GM12878 (cell line): ENCODE results near the gene GPR141. TPM values are rescaled to one million over a fixed set of nuclear protein-coding genes. Genes with fewer than 3 reads are reported as not detected.

ENCODE experiments used
- ATAC-seq: fragments of 200-7000 bp; cut with Tn5 transposase; 3 replicates; pipeline ENCODE4 v1.9.1; 2020; ENCODE audit warnings: mild to moderate bottlenecking, moderate library complexity
- BruUV-seq: library from RNA; stranded (reverse); fragments of 400-500 nt; replicated peaks from 2 replicates; lab custom pipeline; 2021; lab: Mats Ljungman, UMichigan
- CTCF ChIA-PET: fragments of 300-600 bp; sonication (Branson Sonifier 250); formaldehyde crosslinking; extraction: SDS; loops from one replicate; lab custom pipeline; 2021; ENCODE audit warnings: inconsistent platforms; lab: Yijun Ruan, JAX
- POLR2A ChIA-PET: fragments of 350-600 bp; formaldehyde crosslinking; extraction: SDS; loops from one replicate; lab custom pipeline; 2021; ENCODE audit warnings: inconsistent platforms; lab: Charles Lee
- RAD21 ChIA-PET: fragments of 300-600 bp; sonication (Branson Sonifier 250); formaldehyde crosslinking; loops from one replicate; lab custom pipeline; 2023; ENCODE audit warnings: antibody characterized with exemption; ENCODE audit not compliant: unreplicated experiment; lab: Charles Lee
- SMC1A ChIA-PET: fragments of 300-600 bp; sonication (Branson Sonifier 250); formaldehyde crosslinking; loops from one replicate; lab custom pipeline; 2023; ENCODE audit not compliant: unreplicated experiment, uncharacterized antibody; lab: Charles Lee
- DNase-seq: peaks from one replicate; pipeline ENCODE4 v3.0.0-alpha.2; 2011; ENCODE audit warnings: low read depth, low spot score
- FAIRE-seq: peaks from 3 replicates; lab custom pipeline; 2011; peaks lifted over from hg19 to GRCh38; lab: Jason Lieb, UNC
- H2AFZ ChIP-seq: 2 replicates; pipeline ENCODE4 v1.6.0; 2011; ENCODE audit warnings: low read depth, low read length, control low read depth; ENCODE audit not compliant: control insufficient read depth
- H3K27ac ChIP-seq: 2 replicates; pipeline ENCODE4 v1.5.1; 2011; ENCODE audit warnings: control low read depth; ENCODE audit not compliant: control insufficient read depth, insufficient read depth
- H3K27me3 ChIP-seq, 2 experiments: replicated peaks in 1 of 2; 2 replicates each; pipeline versions ENCODE4 v1.6.0 to v1.6.1; 2011; ENCODE audit warnings: low read length in 1 of 2; ENCODE audit not compliant: control insufficient read depth in 2 of 2, insufficient read depth in 2 of 2
- H3K36me3 ChIP-seq, 2 experiments: 2 replicates each; pipeline ENCODE4 v1.5.1; 2011; ENCODE audit warnings: low read length in 1 of 2; ENCODE audit not compliant: control insufficient read depth in 2 of 2, insufficient read depth in 2 of 2
- H3K4me1 ChIP-seq: 2 replicates; pipeline ENCODE4 v1.6.1; 2011; ENCODE audit warnings: mild to moderate bottlenecking, low read length, moderate library complexity, mixed read lengths; ENCODE audit not compliant: control insufficient read depth, insufficient read depth
- H3K4me2 ChIP-seq: 2 replicates; pipeline ENCODE4 v1.6.0; 2011; ENCODE audit warnings: control low read depth; ENCODE audit not compliant: control insufficient read depth, insufficient read depth
- H3K4me3 ChIP-seq: fragments of 200-600 bp; sonication (generic); 2 replicates; pipeline ENCODE4 v1.5.1; 2016
- H3K79me2 ChIP-seq: 2 replicates; pipeline ENCODE4 v1.6.0; 2011; ENCODE audit warnings: low read length; ENCODE audit not compliant: control insufficient read depth, insufficient read depth
- H3K9ac ChIP-seq: 2 replicates; pipeline ENCODE4 v1.8.0; 2011; ENCODE audit warnings: low read length, control low read depth, mixed read lengths; ENCODE audit not compliant: control insufficient read depth, insufficient read depth
- H3K9me3 ChIP-seq: replicated peaks from 3 replicates; pipeline ENCODE4 v1.5.1; 2011; ENCODE audit warnings: mild to moderate bottlenecking, low read length; ENCODE audit not compliant: control insufficient read depth, insufficient read depth
- H4K20me1 ChIP-seq: 2 replicates; pipeline ENCODE4 v1.6.0; 2011; ENCODE audit not compliant: control insufficient read depth, insufficient read depth
- ATF2 ChIP-seq: IDR thresholded peaks from 2 replicates; pipeline ENCODE4 v1.6.1; 2012; ENCODE audit warnings: low read length, inconsistent platforms
- ATF7 ChIP-seq: fragments of 450-650 bp; IDR thresholded peaks from 2 replicates; pipeline ENCODE4 v1.6.1; 2016; ENCODE audit warnings: low read depth, mild to moderate bottlenecking
- CREB1 ChIP-seq: IDR thresholded peaks from 2 replicates; pipeline ENCODE4 v1.6.1; 2012; ENCODE audit warnings: low read depth, mild to moderate bottlenecking, inconsistent platforms
- CREM ChIP-seq: IDR thresholded peaks from 2 replicates; pipeline ENCODE4 v1.6.1; 2014; ENCODE audit warnings: antibody characterized with exemption, low read depth
- GABPA ChIP-seq: IDR thresholded peaks from 2 replicates; pipeline ENCODE4 v1.6.1; 2014; ENCODE audit warnings: antibody characterized with exemption, low read depth, mild to moderate bottlenecking, inconsistent platforms
- IKZF2 ChIP-seq, 2 experiments: fragments of 450-650 bp; IDR thresholded peaks; 2 replicates each; pipeline ENCODE4 v1.6.1; 2017; ENCODE audit warnings: mild to moderate bottlenecking in 2 of 2, moderate library complexity in 2 of 2
- LARP7 ChIP-seq: fragments of 450-650 bp; IDR thresholded peaks from 2 replicates; pipeline ENCODE4 v1.6.1; 2017; ENCODE audit warnings: mild to moderate bottlenecking
- MLLT1 ChIP-seq: fragments of 450-650 bp; IDR thresholded peaks from 2 replicates; pipeline ENCODE4 v1.6.1; 2016; ENCODE audit warnings: mild to moderate bottlenecking
- NFIC ChIP-seq: IDR thresholded peaks from 2 replicates; pipeline ENCODE4 v1.6.1; 2012; ENCODE audit warnings: low read depth, mild to moderate bottlenecking, inconsistent platforms, low read length, moderate library complexity
- NR2F1 ChIP-seq: fragments of 450-650 bp; conservative IDR thresholded peaks from 2 replicates; pipeline ENCODE4 v1.6.1; 2017; ENCODE audit warnings: mild to moderate bottlenecking
- NRF1 ChIP-seq: conservative IDR thresholded peaks from 2 replicates; pipeline ENCODE4 v1.6.1; 2011; ENCODE audit warnings: mild to moderate bottlenecking, low read depth, low read length, improper control_type of control experiment
- PAX5 ChIP-seq: IDR thresholded peaks from 2 replicates; pipeline ENCODE4 v1.6.1; 2011; ENCODE audit warnings: low read depth, low read length, borderline replicate concordance
- PKNOX1 ChIP-seq: fragments of 450-650 bp; IDR thresholded peaks from 2 replicates; pipeline ENCODE4 v1.6.1; 2016; ENCODE audit warnings: mild to moderate bottlenecking
- RELB ChIP-seq: fragments of 450-650 bp; IDR thresholded peaks from 2 replicates; pipeline ENCODE4 v1.6.1; 2017; ENCODE audit warnings: low read depth, mild to moderate bottlenecking, moderate library complexity
- RUNX3 ChIP-seq: IDR thresholded peaks from 2 replicates; pipeline ENCODE4 v1.6.1; 2012; ENCODE audit warnings: low read length, inconsistent platforms
- SRF ChIP-seq, 2 experiments: IDR thresholded peaks; 2 replicates each; pipeline ENCODE4 v1.6.1; 2011; ENCODE audit warnings: low read depth in 2 of 2, low read length in 2 of 2, mild to moderate bottlenecking in 1 of 2, moderate library complexity in 1 of 2
- ZNF207 ChIP-seq: fragments of 450-650 bp; IDR thresholded peaks from 2 replicates; pipeline ENCODE4 v1.6.1; 2014; ENCODE audit warnings: antibody characterized with exemption, mild to moderate bottlenecking, borderline replicate concordance
- WGBS: methylation state at CpG from one replicate; pipeline ENCODE4 v1.1.6; 2016; ENCODE audit warnings: low lambda C conversion rate; ENCODE audit not compliant: insufficient replicate concordance, insufficient coverage; ENCODE audit errors: missing lambda C conversion rate; 5-methylcytosine and 5-hydroxymethylcytosine counted together
- in situ Hi-C: fragments of 300-500 bp; cut with MboI; formaldehyde crosslinking; loops from 9 replicates; pipeline ENCODE4 v1.14.3; 2018; ENCODE audit warnings: mixed read lengths
- intact Hi-C: fragments of 100-400 bp; cut with micrococcal nuclease; formaldehyde crosslinking; loops from one replicate; pipeline ENCODE4 v1.14.2; 2022; ENCODE audit not compliant: unreplicated experiment
- polyA plus RNA-seq, 11 experiments: library from polyadenylated mRNA; depleted of rRNA in 4 of 11; unstranded in 6 of 11; stranded (reverse) in 5 of 11; fragments of >200 nt; fragmentation: Nextera tagmentation in 4 of 11; fragmentation: Illumina TruSeq in 1 of 11; extraction: Ambion mirVana in 4 of 11; extraction: Trizol in 1 of 11; gene quantifications; 1 replicate in 1 of 11; 2 replicates in 10 of 11; pipeline versions ENCODE4 v1.2.1 to v1.2.3, GENCODE V29; 2011 to 2016; ENCODE audit warnings: inconsistent platforms in 2 of 11, missing spikeins in 2 of 11, low read depth in 1 of 11
- total RNA-seq, 4 experiments: library from RNA; depleted of rRNA in 3 of 4; stranded (reverse); fragments of >200 nt in 3 of 4; fragmentation: Illumina TruSeq in 1 of 4; extraction: Trizol in 1 of 4; gene quantifications; 2 replicates each; pipeline versions ENCODE4 v1.2.1 to v1.2.3, GENCODE V29; 2013 to 2021

The GPR141 gene
- total and polyA plus RNA-seq, 10 of the 15 experiments (the other 5 are each of a cell fraction or from before 2014, with no cell fraction given) = 0.56 to 3.9 (median 1.2) TPM

- intact Hi-C loops (no loop called here), in situ Hi-C loops (no loop called here)
- BruUV-seq = no TSS peak
- CTCF ChIA-PET = interaction anchor here (0.9 to 2.5 kb wide), 10 partner anchors 9 to 357 kb away, joined by 4 to 11 read pairs (median 6); partner anchors contain the start of gene GPR141
- DNase-seq (peak; percentile 75), FAIRE-seq (peak; percentile 93), ATAC-seq (peak; percentile 99)
- Histone ChIP-seq H2AFZ (peak overlapping the region; percentile 63), H3K27ac (peak overlapping the region; percentile 40; the same call in 1 of the 2 replicates), H3K27me3 (no peaks in the 10 kb centered on the region), H3K79me2 (no peaks in the 10 kb centered on the region), H3K36me3 (no peaks in the 10 kb centered on the region), H3K4me2 (peak overlapping the region; percentile 85), H4K20me1 (no peaks in the 10 kb centered on the region), H3K9ac (no peak overlapping the region), H3K4me3 (peak overlapping the region; percentile 25; the same call in 1 of the 2 replicates), H3K4me1 (peaks cover 13% of the 10 kb centered on the region), H3K9me3 (peaks cover 3% of the 10 kb centered on the region)
- RAD21 ChIA-PET = interaction anchor here (0.7 to 3.8 kb wide), 13 partner anchors 9 to 122 kb away, joined by 3 to 16 read pairs (median 5); partner anchors contain the start of gene GPR141
- POLR2A ChIA-PET = interaction anchor here (0.7 to 1.3 kb wide), 4 partner anchors 9 to 90 kb away, joined by 3 to 4 read pairs (median 4); no protein-coding TSS in a partner anchor
- SMC1A ChIA-PET = interaction anchor here (0.8 to 8.7 kb wide), 16 partner anchors 9 to 116 kb away, joined by 3 to 55 read pairs (median 4); partner anchors contain the start of gene GPR141
- WGBS = 19% methylated on average over 5 of the region's 5 CpGs
- TF ChIP-seq PKNOX1 (no peak), CREB1 (0 out of 2 replicates have a peak, but pooled peaks have one; percentile 60), SRF (IDR thresholded peaks at IDR 0.05; ENCODE audit: low read depth in 2 of 2, low read length in 2 of 2) (peak; percentile 65 to 95), RUNX3 (peak; percentile 36), CREM (peak; percentile 51; the same call in 1 of the 2 replicates), MLLT1 (0 out of 2 replicates have a peak, but pooled peaks have one; percentile 20), NR2F1 (peak; percentile 69; the same call in 1 of the 2 replicates), ATF7 (peak; percentile 71), IKZF2 (IDR thresholded peaks at IDR 0.05) (0 out of 4 replicates have a peak, but pooled peaks have one; percentile 14 to 21), ATF2 (peak; percentile 51; the same call in 1 of the 2 replicates), GABPA (0 out of 2 replicates have a peak, but pooled peaks have one; percentile 37), ZNF207 (no peak), NRF1 (no peak), RELB (peak; percentile 53; the same call in 1 of the 2 replicates), NFIC (peak; percentile 53; the same call in 1 of the 2 replicates), PAX5 (no peak), LARP7 (no peak)
These were observed 26.3 kb downstream of the GPR141 start for GRCh38 chr7:37709631-37710509.
